ENCODE measurements around the gene CD9.

The CD9 gene

GRCh38 chr12:6216581-6216980 lies 16.4 kb downstream of the CD9 start:
- in situ Hi-C loops (cut with MboI; ENCODE audit: low sequenced_read_pairs) = no loop called here

DNA sequence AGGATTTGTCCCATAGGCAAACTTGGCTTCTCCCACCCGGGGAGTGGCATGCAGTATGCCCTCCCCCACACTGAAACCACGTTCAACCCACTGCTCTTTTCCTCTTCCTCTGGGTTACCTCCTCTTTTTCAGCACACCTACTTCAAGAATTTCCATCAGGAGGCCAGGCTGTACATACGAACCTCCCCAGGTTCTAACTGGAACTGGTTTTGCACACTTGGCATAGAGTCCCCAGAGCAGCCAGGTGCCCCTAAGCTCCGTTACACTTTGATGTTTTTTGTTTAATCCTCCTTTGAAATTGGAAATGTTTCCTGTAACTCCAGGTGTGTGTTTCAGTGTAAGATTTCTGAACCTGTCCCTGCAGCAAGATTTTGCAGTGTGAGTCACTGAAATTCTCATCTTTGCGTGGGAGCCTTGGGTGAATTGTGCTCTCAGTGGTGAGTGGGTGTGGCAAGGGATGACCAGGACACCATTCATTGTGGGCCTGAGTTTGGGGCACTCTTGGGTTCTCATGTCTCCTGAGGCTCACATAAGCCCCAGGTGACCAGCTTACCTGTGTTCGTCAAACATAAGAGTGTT lies 18.2 kb downstream of the CD9 start:
- in situ Hi-C loops (cut with MboI; ENCODE audit: low sequenced_read_pairs) = no loop called here

DNA sequence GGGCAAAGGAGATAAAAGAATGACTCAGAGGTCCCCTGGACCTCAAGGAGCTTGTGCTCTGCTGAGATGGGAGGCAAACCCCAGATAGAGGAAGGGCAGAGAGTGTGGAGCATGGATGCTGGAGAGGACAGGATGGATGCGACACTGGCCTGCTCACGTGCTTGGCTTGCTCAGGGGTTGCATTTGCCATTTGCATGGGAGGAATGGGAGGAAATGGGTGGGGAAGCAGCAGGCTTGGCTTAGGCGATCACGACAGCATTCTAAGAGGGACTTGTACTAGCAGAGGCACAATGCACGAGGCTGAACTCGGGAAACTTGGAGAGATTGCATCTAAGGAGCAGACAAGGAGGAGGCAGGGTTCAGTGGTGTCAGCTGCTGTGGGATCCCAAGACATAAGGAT lies 19.8 kb downstream of the CD9 start:
- in situ Hi-C loops (cut with MboI; ENCODE audit: low sequenced_read_pairs) = no loop called here

- in situ Hi-C loops (cut with MboI; ENCODE audit: low sequenced_read_pairs) = no loop called here
These were observed 20.9 kb downstream of the CD9 start for GRCh38 chr12:6221146-6221545.

DNA sequence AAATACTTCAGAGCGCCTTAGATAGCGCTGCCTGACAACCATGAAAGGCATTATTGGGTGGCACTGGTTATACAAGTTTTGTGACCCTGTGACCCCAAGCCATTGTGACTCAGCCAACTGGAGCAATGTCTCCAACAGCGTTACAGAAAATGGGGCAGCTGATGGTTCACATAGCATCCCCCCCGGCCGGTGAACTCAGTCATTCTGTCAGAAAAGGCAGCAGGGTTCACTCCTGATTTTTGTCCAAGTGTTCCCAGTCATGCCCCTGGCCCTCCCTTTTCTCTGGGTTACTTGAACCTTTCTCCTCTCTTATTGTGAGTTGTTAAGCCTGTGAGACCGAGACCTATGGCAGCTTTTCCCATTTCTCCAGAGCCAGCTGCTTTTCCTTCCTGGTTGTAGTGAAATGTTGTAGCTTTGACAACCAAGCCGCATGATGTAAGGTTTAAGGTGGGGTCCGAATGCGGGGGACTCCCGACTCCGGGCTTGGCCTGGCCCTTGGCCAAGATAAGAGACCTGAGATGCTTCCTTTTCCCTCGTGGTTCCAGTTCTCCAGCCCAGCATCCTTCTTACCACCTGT lies 22.0 kb downstream of the CD9 start:
- in situ Hi-C loops (cut with MboI; ENCODE audit: low sequenced_read_pairs) = no loop called here

DNA sequence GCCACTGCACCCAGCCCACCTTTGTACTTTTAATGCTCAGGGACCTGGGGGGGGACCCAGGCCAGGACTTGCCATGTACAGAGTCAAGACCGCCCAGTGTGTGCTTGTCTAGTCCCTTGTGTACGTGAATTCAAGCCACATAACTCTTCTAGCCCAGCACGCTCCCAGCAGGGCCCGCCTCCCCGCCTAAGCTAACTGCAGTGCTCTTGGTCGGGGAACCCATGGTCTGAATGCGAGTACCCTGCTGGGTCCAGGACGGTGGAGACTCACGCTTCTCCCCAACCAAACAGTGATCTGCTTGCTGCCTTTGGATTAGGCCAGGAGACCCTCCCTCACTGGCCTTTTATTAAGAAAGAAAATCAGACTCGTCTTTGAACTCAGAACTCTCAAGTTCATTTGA lies 23.3 kb downstream of the CD9 start:
- in situ Hi-C loops (cut with MboI; ENCODE audit: low sequenced_read_pairs) = no loop called here

DNA sequence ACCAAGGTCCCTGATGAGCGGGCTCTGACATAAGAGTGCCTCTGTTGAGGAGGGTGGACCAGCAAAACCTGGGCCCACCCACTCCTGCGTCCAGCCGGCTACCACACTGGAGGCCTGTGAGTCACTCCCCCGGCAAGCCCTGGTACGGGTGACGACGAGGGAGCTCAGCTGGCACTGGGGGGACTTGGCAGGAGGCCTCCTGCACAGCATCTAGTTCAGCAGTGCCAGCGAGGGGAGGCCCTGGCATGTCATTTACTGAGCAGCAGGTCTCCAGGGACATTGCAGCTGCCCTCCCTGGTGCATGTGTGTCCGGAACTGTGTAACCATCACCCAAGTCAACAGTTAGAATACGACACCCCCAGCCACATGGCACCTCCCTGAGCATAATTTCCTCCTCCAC lies 24.4 kb downstream of the CD9 start:
- in situ Hi-C loops (cut with MboI; ENCODE audit: low sequenced_read_pairs) = no loop called here

GRCh38 chr12:6225630-6226001 lies 25.4 kb downstream of the CD9 start:
- in situ Hi-C loops (cut with MboI; ENCODE audit: low sequenced_read_pairs) = no loop called here

GRCh38 chr12:6226002-6226678 lies 25.9 kb downstream of the CD9 start:
- in situ Hi-C loops (cut with MboI; ENCODE audit: low sequenced_read_pairs) = no loop called here

DNA sequence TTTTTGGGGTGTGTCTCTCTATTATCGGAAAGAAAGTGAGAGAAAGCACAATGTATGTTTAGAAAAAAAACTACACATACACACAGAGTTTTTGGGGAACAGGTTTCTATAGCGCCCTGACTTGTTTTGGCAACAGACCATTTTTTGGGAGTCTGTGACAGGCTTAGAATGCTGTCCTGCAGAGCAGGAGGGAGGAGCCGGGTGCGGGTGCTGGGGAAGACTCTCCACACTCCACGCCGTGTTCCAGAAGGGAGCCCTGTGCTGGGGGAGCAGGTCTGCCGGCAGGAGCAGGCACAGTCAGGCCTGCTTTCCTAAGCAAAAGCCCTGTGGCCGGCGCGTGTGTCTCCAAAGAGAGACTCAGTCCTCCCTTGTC lies 26.5 kb downstream of the CD9 start:
- in situ Hi-C loops (cut with MboI; ENCODE audit: low sequenced_read_pairs) = no loop called here

DNA sequence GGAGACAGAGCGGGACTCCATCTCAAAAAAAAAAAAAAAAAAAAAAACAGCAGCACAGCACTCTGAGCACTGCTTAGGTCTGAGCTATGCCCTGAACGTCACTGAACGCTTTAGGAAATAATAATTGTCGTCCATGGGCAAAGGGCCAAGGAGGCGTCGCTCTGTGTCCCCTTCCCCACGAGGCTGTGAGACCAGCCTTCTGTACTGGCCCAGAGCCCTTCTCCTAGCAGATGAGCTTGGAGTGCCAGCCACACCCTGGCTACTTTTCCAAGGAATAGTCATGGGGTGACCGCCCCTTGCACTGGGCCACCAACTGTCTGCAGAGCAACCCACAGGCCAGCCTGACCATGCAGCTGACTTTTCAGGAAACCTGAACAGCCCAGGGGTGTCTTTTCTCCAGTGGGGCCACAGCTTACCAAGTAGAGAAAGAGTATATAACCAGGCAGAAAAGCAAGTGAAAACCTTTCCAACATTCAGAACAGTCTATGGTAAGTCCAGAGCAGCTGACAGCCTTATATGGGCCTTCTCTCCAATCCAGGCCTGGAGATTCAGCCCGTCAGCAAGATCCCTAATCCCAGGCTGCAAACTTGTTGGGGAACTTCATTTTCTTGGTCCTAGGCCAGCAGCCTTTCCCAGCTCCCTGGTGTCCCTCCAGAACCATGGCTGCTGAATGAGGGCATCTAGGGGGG lies 28.5 kb downstream of the CD9 start:
- in situ Hi-C loops (cut with MboI; ENCODE audit: low sequenced_read_pairs) = no loop called here

- in situ Hi-C loops (cut with MboI; ENCODE audit: low sequenced_read_pairs) = no loop called here
These were observed 29.3 kb downstream of the CD9 start for GRCh38 chr12:6229224-6230218.

GRCh38 chr12:6230321-6231110 lies 30.3 kb downstream of the CD9 start:
- in situ Hi-C loops (cut with MboI; ENCODE audit: low sequenced_read_pairs) = no loop called here

DNA sequence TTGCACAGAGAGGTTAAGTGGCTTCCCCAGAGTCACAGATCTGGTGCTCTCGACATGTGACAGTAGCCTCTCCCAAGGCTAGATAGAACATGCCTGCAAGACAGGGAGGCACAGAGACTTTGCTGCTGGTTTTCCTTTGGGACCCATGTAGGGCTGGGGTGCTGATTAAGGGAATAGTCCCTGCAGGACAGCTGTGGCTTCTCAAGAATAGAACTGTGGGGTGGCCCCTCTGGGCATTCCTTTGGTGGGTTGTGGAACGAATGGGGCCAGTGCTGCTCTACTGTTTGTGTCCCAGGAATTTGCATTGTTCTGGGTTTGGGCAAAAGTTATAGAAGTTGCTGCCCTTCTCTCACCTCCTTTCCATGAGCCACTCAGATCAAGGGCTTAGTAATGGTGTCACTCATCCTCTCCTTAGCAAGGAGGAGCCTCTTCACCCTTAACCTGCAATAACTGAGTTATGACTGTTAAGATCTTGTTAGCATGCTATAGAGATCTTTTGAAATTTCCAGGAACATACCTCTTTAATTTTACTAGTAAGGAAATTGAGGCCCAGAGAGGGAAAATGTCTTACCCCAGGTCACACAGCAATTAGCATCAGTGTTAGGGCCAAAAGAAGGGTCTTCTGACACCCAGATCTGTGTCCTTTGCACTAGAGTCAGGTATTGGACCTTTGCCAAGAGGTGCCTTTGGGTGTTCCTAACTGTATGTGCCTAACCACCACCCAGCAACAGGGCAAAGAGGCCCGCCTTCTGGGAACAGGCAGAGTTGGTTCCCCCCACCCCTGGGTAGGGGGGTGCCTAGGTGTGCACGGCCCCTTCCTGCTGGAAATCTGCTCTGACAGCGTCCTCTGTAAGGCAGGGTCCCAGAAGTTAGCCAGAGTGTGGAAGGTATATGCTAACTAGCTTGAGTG lies 31.4 kb downstream of the CD9 start:
- in situ Hi-C loops (cut with MboI; ENCODE audit: low sequenced_read_pairs) = no loop called here

DNA sequence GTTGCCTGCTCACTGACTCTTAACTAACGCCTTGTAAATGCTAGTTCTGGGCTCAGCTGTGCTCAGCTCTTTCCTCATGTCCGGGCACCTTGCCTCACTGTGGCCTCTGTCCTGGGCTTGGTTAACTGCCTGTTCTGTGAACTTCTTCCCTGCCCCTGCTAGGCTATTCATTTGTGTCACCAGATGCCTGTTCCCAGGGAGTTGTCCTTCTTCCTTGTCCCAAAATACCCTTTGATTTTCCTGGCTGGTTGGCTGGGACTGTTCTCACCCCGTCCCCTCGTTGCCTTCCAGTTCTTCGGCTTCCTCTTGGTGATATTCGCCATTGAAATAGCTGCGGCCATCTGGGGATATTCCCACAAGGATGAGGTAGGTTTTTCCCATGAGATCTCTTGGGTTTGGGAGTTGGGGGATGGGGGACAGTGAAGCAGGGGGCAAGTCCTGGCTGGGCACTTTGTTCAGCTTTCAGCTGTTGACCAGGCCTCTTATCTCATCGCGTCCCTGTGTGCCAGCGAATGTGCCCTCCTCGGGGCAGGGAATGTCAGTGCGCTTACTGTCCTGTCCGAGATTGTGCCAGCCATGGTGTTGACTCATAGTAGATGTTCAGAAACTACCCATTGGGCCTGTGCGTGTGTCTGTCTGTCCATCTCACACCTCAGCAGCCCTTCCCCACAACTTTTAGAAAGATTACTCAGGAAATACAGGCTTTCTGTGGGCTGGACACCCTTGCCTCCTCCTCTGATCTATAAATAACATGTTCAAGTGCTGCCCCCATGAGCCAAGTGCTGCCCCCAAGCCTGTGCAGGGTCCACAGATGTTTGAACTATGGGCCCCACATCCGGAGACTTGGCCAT lies 33.1 kb downstream of the CD9 start:
- in situ Hi-C loops (cut with MboI; ENCODE audit: low sequenced_read_pairs) = no loop called here

DNA sequence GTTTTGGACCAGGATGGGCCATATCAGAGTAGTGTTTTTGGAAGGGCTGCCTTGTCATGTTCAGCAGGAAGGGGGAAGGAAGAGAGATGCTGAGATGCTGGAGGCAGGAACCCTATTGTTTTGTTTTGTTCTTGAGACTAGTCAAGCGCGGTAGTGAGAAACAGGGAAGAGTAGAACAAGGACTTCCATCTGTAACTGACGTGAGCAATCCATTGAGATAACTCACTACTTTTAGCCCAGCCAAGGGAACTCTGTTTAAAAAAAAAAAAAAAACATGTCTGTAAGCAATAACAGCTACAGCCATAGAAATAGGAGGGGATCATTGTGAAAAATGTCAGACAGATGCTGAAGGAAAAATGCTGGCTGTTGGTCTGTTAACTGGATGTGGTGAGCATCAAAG lies 34.0 kb downstream of the CD9 start:
- in situ Hi-C loops (cut with MboI; ENCODE audit: low sequenced_read_pairs) = no loop called here

DNA sequence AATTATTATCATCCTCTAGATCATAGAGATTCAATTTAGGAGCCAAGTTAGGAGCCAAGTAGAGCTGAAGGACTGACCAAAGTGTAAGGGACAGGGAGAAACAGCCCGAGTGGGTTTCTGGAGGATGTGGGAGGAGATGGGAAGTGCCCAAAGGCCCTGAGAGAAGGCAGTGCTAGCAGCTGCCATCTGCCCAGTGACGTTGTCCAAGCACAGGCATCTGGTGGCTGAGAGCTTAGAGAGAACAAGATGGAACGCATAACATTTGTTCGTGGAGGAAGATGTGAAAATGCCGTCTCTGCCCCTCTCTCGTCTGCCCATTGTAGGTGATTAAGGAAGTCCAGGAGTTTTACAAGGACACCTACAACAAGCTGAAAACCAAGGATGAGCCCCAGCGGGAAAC lies 34.7 kb downstream of the CD9 start:
- in situ Hi-C loops (cut with MboI; ENCODE audit: low sequenced_read_pairs) = no loop called here

DNA sequence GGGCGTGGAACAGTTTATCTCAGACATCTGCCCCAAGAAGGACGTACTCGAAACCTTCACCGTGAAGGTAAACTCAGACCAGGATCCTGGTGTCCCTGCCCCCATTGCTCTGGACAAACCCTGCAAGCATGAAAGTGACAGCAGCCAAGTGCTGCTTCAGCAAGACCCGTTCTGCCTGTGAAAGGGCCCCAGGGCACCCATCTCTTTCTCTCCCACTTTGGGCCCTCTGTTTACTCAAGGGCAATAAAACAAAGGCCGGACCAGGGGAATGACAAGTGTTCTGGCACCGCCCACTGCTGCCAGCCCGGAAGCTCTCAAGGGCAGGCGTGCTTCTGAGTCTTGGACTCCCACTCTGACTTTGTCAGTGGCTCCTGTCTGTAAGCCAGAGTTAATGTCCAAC lies 35.3 kb downstream of the CD9 start:
- in situ Hi-C loops (cut with MboI; ENCODE audit: low sequenced_read_pairs) = no loop called here

All from HL-60/S4 treated with retinoic acid at 250 ng/mL for 4 days and 3 days (cell line).